DMS 273 treated with DMSO at 0.1 percent for 48 hours (cell line): ENCODE results near the gene SAMD4A.
"Not testable (repeated sequence)": the region's sequence is repeated elsewhere in the genome, so short reads cannot be mapped to it uniquely, and the experiment has no call there.

Experiments
- DNase-seq: peaks from one replicate; lab custom pipeline; 2025; lab: John Stamatoyannopoulos, UW

Gene SAMD4A

DNA sequence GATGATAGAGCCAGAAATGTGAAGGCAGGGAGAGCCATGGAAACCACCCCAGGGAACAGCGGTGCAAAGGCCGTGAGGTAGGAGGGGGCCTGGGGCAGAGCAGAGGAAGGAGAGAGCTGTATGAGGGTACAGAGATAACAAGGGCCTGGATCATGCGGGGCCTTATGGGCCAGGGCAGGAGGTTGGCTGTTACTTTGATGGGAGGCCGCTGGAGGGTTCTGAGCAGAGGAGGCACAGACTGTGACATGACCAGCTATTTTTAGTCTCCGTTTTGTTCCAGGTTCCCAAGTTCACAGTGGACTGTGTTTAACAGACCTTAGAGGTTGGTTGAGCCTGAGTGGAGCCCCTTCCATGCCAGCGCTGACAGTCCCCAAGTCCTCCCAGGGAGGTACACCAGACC lies 217.1 kb downstream of the SAMD4A start:
- no peak for DNase-seq

DNA sequence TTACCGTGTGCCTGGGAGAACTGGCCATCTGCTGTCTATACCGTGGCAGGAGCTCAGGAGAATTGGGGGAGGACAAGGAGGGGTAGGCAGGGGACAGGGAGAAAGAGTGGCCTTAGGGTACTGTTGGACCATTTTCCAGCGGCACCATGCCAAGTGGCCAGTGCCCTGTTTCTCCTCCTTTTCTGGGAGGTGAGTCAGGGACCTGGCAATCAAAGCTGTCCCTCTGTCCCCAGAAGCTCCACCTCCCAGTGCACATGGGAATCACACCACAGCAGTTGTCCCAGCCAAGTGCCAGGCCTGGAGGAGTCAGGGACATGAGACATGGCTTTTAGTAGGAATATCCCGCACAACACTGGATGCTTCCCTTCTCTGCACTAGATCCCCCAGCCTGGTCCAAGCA lies 217.7 kb downstream of the SAMD4A start:
- no peak for DNase-seq

DNA sequence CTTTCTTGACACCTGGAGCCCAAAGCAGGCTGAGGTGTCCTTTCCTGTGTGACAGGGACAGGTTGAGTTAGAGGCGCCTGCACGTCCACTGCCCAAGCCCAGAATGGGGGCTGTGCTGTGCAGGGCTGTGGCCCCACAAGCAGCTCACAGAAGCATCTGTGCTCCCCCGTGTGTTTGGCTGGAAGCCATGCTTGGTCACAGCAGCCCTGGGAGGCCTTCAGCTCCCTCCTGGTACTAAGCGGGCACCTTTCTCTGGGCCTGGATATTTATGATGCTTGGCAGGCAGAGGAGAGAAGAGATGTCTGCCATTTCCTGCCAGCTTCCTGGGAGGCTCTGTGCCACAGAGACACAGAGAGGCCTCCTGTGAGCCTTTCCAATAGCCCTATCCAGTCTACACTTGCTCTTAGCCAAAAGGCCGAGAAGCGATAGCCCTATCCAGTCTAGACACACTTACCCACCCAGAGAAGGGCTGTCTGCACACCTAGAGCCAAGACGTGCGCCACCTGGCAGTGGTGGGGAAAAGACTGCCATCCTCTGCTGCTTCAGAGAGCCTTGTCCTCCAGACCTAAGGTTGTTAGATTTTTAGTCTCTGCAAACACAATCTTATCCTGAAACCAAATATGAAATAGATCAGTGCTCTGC lies 218.3 kb downstream of the SAMD4A start:
- no peak for DNase-seq

DNA sequence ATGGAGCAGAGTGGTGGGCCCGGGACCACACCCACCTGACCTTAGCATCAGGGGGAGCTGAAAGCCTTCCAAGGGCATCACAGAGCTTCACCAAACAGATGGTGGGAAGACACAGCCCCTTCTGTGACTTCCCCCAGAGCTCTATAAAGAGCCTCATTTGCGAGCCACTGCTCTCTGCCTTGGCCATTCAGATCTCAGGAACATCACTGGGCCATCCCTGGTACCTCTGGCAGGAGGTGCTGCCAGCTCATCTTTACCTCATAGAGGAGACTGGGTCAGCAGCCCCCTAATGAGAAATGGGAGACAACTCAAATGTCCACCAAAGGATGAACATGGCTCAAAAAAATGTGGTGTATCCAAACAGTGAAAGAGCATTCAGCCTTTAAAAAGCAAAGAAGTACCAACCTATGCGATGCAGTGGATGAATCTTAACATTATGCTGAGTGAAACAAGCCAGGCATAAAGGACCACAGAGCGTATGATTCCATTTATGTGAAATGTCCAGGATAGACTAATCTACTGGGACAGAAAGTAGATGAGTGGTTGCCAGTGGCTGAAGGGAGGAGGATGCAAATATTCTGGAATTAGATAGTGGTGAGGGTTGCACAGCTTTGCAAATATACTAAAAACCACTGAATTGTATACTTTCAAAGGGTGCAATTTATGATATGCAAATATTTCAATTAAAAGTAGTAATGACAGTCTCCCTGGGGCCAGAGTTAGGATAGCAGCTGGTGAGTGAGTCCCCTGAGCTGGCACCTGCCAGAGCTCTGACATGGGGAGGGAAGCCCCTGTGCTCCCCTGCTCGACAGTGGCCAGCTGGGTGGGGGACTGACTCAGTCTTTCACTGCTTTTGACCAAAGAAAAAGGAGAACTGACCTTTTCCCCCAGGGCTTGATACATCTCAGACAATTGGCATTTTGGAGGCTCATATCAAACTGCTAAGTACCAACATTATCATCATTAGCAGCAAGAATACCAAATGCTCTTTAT lies 219.1 kb downstream of the SAMD4A start:
- no peak for DNase-seq

DNA sequence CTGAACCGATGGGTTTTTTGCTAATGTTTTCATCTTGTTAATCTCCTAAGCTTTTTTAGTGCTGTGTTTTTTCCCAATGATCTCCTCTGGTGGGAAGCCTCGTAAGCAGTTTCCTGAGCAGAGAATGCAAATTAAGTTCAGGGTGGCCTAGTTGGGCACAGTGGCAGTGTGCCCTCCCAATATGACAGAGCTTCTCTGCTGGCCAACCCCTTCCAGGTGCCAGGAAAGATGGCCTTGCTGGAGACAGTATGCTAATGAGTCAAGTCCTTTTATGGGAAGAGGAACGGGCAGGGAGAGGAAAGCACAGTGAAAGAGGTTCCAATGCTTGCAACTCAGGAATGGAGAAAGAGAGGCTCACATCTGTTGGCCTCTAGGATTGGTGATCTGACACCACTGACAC lies 219.9 kb downstream of the SAMD4A start:
- no peak for DNase-seq

DNA sequence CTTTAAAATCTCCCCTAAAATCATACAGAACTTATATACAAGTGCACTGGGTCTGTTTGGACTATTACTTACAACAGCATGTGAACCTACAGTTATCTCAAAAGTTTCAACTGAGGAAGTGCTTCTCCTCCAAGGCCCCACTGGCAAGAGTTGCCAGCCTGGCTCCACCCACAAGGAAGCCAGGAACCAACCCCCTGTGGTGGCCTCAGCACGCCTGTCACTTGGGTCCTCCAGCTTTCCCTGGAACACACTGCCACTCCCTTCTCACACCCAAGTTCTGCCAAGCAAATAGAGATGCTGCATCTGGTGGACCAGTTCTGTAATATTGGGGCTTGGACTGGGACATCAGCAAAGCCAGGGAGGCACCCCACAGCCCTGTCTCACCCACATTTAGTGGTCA lies 220.3 kb downstream of the SAMD4A start:
- no peak for DNase-seq

DNA sequence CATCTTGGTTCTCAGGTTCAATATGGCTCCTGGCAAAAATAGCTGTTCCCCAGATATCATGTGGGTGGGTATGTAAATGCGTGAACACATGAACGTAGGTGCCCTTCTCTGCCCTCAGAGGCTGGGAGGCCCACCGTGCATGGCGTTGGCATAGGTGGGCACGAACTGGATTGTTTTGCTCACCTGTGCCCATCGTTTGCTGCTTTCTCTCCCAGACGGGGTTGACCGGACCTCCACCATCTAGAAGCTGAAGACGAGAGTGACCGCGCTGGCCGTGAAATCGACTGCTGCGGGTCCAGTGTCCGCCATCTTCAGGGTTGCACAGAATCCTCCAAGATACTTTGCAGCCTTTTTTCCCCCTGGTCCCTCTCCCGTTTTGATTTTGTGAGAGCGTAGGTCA lies 221.8 kb downstream of the SAMD4A start:
- no peak for DNase-seq

DNA sequence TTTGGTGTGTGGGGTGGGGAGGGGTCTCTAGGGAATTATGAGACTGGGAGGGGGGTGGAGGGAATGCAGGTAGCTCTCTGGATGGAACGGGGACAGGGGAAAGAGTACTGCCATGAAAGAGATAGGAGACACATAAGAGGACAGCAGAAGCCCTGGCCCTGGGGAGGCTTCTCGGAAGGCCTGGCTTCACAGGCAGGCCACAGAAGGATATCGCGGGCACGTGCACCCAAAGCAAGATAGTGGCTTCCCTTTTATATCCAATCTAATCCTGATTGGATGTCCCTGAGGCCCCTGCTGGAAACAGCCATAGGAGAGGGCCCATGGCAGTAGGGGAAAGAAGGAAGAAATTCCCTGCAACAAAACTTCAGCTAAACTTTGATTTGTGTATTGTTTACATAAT lies 222.2 kb downstream of the SAMD4A start:
- DNase-seq, result no peak

DNA sequence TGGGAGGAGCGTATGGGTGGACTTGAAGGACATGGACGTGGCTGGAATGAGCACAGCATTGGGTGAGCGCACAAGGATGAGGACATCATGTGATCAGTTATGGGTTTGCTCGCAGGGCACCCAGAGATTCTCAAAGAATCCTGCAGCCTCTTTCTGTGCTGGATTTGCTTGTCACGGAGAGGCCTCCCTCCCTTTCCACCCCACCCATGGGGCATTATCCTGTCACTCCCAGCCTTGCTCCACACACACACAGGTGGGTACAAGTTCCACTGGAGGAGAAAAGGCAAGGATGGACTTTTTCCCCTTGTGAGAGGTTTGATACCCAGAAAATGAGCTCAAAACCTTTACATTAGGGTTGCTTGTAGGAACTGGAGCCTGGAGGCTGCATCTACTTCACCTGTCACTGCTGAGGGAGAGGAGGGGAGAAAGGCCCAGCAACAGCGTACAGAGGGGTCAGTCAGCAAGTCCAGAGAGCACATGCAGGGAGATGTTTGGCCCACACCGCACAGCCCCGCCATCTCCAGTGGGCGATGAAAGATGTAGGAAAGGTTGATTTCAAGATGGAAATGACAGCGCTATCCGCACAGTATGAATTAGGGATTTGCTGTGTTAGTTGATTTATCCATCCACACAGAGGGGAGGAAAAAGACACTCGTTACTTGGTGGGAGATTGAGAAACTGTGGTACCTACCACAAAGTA lies 223.0 kb downstream of the SAMD4A start:
- DNase-seq, result no peak

DNA sequence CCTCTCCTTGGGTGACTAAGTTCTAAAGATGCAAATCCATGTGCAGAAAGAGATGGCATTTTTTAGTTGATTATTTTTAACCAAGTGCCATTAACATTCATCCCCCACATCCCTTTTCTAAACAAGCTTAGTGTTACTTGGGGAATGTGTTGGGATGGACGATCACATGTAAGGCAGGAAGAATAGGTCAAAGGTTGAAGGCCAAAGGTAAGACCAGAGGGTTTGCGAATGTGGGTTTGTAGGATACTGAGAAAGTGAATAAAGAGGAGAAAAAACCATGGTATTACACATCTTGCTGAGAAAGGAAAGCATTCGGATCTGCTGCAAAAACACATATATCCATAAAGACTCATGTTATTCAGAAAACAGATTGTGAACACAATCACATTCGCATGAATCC lies 224.1 kb downstream of the SAMD4A start:
- DNase-seq, result no peak

DNA sequence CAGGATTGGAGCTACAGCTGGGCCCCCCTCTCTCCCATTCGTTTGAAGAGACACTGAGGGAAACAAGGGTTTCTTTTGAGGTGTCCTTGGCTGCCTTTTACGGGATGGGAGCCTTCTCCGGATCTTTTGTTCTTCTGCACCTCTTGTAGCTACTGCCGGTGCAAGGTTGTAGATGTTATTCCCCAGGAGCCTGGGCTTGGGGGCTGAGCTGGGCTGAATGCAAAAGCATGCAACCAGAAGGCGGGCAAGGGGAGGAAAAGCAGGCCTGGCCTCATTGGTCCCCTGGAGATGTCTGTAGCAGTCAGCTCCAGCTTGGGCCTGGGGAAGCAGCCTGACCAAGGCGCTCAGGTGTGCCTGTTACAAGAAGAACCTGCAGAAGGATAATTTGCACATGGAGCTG lies 225.4 kb downstream of the SAMD4A start:
- no peak for DNase-seq

DNA sequence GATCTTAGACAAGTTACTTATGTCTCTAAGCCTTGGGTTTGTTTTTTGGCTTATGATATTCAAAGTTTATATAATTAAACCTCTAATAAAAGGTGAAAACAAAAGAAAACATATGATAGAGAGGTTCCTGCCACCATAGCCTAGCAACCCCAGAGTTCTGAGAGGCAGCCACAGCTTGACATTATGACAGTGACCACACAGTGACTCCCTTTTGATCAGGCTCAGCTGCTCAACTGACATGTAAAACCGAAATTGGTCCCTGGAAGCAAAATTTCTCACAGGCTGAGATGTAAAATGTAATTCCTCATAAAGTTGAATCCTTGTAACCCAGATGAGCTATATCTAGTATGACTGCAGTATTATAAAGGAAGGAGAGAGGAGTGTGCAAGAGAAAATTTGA lies 227.2 kb downstream of the SAMD4A start:
- no peak for DNase-seq

DNA sequence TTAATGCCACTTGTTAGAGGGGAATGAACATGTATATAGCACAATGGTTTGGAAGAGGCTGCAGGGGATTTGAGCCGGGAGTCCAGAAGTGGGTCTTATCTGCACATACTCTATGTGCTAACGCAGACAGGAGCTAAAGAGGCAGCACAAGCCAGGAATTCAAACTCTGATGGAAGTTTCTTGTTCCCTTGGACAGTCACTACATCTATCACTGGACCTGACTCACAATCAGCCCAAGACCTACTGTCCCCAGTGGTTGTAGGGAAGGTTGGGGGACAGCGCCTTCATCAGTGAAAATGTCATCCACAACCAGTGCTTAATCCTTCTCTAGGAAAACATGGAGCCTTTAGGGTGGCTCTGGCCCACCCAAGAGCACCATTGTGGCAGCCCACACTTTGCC lies 227.9 kb downstream of the SAMD4A start:
- no peak for DNase-seq

DNA sequence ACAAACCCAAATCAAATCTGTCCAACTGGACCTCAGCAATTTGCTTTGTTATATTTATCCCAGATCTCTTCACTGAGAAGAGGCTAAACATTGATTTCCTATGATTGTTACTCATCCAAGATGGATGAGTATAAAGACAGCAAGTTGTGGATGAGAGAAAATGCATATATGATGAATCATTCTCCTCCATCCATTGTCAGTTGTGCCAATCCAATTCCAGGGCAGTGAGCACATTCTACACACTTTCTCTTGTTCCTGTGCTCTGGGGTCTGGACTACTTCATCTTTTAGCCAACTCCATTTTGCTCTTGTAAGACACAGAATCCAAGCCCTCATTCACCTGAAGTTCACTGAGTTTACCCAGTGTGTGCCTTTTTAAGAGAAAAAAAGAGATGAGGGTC lies 230.0 kb downstream of the SAMD4A start:
- DNase-seq, result no peak

DNA sequence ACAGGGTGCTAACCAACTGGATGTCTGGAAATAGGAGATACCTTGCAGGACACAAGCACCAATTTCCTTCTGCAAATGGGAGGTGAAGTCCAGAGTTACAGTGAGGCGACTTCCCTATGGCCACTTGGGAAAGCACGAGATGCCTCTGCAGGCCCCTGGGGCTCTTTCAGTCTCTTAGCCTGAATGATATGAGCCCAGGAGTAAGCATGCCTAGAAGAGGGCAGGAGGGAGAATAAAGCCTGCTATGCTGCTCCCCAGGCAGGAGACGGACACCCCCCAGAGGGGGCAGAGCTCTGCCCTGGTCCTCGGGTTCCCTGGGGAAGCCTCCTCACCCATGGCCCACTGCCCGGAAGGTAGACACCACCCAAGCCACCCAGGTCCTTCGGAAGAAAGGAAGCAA lies 230.6 kb downstream of the SAMD4A start:
- no peak for DNase-seq

DNA sequence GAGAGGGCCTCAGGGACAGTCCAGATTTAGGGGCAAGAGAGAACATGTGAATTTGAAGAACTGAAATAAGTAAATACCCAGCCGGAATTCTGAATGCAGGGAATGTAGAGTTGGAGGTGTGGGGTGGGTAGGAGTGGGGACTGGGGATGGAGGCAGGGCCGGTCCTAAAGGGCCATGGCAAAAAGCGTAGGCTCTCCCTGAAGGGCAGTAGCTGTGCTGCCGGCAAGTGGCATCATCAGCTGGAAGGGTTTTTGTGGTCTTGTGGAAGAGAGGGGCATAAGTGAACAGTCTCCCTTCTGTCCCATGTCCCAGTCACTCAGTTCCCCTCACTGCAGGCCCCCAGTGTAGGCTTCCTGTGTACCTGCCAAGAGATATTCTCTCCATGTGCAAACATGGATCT lies 231.1 kb downstream of the SAMD4A start:
- DNase-seq, result no peak

DNA sequence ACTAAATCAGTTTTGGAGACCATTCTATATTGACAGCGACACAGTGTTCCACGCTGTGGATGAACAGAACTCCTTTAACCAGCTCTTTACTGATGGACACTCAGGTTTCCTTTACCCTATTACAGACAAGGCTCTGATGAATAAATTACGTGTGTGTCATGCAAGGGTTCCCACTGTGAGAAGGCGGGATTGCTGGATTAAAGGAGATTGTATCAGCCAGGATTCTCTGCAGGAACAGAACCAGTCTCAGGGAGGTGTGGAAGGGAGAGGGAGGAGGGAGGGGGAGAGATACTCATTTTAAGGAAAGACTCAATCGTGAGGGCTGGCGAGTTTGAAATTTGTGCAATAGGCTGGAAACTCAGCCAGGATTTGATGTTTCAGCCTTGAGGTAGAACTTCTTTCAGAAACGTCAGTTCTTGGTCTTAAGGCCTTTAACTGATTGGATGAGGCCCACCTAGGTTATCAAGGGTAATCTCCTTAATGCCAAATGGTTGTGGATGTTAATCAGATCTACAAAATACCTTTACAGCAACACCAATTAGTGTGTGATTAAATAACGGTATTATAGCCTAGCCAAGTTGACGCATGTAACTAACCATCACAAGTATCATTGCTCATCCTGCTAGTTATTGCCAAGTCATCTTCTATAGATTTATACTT lies 231.7 kb downstream of the SAMD4A start:
- no peak for DNase-seq

DNA sequence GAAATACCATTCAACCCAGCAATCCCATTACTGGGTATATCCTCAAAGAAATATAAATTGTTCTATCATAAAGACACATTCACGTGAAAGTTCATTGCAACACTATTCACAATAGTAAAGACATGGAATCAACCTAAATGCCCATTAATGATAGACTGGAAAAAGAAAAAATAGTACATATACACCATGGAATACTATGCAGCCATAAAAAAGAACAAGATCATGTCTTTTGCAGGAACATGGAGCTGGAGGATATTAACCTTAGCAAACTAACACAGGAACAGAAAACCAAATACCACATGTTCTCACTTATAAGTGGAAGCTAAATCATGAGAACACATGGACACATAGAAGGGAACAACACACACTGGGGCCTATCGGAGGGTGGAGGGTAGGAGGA lies 234.6 kb downstream of the SAMD4A start:
- not testable (repeated sequence) for DNase-seq

DNA sequence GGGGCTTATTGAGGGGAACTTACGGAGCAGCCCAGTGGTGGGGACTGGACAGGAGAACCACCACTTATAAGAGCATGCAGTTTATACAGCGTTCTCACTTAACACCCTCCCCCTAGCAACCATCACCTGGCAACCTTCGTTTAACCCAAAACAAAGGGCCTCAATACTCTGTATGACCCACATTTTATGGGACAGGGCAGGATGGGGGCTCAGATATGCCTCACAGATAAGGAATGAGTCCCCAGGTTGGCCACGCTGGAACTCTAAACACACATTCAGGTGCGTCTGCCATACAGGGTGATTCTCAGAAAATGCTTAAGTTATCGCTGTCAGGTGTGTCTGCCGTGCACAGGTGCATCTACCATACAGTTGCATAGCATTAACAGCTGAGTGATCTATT lies 236.5 kb downstream of the SAMD4A start:
- DNase-seq, result no peak

DNA sequence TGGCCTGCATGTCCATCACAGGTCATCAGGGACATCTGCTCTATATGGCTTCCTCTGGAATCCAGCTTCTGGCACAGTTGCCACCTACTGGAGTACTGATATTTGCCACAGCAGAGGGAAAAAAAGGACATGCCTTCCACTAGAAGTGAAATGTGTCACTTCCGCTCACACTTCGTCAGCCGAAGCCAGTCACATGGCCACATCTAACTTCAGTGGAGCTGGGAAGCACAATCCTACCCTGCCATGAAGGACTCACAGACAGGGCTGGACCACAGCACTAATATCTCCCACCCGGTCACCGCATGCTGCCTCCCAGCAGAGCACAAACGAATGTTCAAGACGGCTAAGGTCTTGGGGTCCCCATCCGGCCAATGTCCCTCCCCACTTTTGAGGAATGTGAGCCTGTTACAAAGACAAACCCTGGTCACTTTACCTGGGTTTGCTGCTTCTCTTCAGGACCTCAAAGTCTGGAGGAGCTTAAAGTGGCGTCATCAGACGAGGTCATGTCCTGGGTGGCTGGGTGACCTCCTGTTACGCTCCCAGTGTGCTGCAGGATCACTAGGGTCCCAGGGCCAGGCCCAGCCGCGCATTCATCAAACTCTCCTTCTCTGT lies 237.1 kb downstream of the SAMD4A start:
- DNase-seq, result no peak

DNA sequence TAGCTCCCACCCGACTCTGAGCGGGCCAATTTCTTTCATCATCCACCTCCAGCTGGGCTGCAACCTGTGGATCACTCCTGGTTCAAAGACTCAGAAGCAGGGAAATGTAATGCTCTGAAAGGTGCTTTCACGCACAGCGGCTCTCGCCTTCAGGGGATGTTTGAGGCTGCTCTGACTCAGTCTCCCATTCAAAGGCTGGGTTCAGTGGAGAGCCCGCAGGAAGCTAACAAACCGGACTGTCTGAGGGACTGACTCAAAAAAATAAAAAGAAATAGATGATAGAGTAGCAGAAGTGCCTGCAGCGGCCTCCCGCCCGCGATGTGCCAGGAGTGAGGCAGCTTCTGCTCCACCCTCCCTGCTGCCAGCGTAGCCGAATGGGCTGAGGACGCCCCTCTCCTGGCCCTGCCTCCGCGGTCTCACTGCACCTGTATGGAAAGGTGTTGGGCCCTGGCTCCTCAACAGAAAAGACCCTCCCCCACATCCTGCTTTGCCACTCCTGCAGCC lies 237.7 kb downstream of the SAMD4A start:
- no peak for DNase-seq

DNA sequence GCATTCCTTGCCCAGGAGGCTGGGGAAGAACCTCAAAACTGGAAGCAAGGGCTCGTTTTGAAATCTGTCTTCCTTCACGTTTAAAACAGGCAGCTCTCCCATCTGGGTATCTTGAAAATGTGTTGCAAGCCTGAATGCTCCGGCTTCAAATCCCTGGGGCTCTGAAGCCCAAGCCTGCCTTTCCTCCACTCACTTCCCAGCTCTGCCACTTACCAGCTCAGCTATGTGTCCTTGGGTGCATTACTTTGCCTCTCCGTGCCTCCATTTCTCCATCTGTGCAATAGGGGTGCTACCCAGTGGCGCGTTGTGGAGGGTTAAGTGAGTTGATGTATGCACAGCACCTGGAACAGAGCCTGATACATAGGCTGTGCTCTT lies 238.1 kb downstream of the SAMD4A start:
- DNase-seq, result no peak
